Fibroblast of mammary gland (primary cell): Measurements from ENCODE around the gene AGAP5.
A peak's percentile ranks its signal among the peaks of the same experiment; 100 is the strongest.
"Not testable (repeated sequence)": the region's sequence is repeated elsewhere in the genome, so short reads cannot be mapped to it uniquely, and the experiment has no call there.

ENCODE experiments used
- DNase-seq: peaks from one replicate; pipeline ENCODE4 v3.0.0-alpha.2; 2010; ENCODE audit warnings: low read depth
- H3K4me3 ChIP-seq: 2 replicates; pipeline ENCODE4 v1.5.1; 2011; ENCODE audit warnings: low read depth, mild to moderate bottlenecking, low read length, moderate library complexity; ENCODE audit not compliant: control insufficient read depth
- TF ChIP-seq, protein P1 (sequence below): conservative IDR thresholded peaks from 2 replicates; pipeline ENCODE4 v1.5.1; 2011; ENCODE audit warnings: low read depth, low read length, inconsistent platforms; ENCODE audit not compliant: control insufficient read depth, insufficient read depth

Gene AGAP5

DNA sequence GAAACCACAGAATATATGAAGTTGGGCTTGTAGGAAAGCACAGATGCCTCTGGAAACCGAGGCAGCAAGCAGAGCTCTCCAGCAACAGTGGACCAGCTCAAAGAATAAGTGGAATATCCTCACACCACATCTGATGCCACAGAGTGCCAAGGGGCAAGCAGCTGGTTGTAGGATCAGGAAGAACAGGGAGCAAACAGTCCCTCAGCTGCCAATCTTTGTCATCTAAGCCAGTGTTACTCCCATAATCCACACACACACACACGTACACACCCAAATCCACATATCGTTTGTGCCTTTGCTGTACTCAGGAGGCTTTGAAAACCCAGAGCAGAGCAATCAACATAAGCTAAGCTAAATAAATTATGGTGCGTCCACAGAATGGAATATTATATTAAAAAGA is 25.6 kb upstream of the AGAP5 start:
- DNase-seq = no peak
- H3K4me3 ChIP-seq = no peak overlapping the region
- TF ChIP-seq, protein P1, sequence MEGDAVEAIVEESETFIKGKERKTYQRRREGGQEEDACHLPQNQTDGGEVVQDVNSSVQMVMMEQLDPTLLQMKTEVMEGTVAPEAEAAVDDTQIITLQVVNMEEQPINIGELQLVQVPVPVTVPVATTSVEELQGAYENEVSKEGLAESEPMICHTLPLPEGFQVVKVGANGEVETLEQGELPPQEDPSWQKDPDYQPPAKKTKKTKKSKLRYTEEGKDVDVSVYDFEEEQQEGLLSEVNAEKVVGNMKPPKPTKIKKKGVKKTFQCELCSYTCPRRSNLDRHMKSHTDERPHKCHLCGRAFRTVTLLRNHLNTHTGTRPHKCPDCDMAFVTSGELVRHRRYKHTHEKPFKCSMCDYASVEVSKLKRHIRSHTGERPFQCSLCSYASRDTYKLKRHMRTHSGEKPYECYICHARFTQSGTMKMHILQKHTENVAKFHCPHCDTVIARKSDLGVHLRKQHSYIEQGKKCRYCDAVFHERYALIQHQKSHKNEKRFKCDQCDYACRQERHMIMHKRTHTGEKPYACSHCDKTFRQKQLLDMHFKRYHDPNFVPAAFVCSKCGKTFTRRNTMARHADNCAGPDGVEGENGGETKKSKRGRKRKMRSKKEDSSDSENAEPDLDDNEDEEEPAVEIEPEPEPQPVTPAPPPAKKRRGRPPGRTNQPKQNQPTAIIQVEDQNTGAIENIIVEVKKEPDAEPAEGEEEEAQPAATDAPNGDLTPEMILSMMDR = no peak

DNA sequence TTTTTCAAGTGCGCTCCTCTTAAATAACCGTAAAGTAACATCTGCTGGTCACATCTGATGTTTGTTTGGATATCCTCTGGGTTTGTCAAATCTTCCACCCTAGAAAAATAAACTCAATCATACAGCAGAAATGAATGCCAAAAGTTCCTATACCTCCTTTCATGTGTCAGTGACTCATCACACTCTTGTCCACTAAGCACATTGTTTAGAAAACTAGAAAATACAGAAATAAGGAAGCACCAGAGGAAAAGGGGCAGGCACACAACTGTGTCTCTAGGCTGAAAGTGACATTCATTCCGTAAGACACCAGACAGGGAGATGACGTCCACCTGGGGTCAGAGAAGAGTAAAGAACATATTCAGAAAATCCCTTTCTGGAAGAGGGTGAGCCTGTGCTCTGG is 22.7 kb upstream of the AGAP5 start:
- DNase-seq = peak; percentile 16
- not testable (repeated sequence) for H3K4me3 ChIP-seq

DNA sequence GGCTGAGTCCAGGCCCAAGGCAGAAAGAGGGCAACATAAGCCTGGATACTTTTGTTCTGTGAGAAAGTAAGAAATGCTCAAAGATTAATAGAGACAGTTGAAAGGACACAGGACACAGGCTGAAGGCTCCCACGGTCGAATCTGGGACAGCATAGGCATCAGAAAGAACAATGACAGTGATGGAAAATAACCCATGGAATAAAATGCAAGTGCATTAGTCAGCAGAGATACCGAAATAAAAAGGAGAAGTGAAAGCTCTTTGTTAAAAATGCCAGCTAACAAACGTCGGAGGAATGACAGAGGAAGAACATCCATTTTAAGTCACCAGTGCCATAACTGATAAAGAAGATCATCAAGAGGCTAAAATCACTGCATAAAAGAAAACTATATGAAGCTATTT is 19.6 kb upstream of the AGAP5 start:
- no peak for DNase-seq
- TF ChIP-seq, protein P1 = no peak
- no peak overlapping the region for H3K4me3 ChIP-seq

DNA sequence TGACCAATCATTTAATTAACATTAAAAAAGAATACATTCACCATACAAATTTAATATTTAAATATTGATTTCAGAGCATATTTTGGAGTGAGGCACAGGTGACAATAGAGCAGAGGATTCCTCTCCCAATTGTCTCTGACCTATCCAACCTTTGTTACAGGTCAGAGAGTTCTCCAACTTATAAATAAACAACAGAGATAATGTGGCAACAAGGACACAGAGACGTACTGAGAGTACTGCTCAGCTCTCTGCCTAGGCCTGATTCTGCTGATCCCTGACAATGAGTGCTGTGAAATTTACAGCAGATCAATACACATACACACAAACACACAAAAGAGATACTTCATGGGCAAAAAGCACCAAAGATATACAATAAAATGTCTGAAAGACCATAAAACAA is 18.3 kb upstream of the AGAP5 start:
- no peak overlapping the region for H3K4me3 ChIP-seq
- DNase-seq = no peak
- TF ChIP-seq, protein P1 = no peak

DNA sequence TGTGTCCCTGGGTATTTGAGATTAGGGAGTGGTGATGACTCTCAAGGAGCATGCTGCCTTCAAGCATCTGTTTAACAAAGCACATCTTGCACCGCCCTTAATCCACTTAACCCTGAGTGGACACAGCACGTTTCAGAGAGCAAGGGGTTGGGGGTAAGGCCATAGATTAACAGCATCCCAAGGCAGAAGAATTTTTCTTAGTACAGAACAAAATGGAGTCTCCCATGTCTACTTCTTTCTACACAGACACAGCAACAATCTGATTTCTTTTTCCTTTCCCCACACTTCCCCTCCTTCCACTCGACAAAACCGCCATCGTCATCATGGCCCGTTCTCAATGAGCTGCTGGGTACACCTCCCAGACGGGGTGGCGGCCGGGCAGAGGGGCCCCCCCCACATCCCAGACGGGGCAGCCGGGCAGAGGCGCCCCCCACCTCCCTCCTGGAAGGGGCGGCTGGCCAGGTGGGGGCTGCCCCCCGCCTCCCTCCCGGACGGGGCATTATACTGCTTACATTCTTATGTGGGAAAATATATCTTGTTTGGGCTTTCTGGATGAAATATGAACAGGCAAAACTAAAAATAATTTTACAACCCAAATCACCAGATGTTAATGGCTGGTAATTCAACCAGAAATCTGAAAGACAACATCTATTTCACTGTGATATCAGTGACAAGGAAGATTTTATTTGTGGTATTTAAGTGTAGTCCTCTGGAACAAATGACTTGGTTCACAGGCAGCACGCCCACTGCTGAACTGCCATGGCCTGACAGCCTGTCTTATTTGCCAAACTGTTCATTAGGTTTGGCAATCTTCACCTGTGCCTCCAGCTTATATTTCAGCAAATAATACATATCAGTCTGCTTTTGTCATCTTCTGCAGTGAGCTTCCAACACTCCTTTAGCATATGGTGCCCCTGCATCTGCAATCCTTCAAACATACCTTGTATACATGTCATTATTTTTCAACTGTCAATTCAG is 17.6 kb upstream of the AGAP5 start:
- not testable (repeated sequence) for H3K4me3 ChIP-seq, DNase-seq

DNA sequence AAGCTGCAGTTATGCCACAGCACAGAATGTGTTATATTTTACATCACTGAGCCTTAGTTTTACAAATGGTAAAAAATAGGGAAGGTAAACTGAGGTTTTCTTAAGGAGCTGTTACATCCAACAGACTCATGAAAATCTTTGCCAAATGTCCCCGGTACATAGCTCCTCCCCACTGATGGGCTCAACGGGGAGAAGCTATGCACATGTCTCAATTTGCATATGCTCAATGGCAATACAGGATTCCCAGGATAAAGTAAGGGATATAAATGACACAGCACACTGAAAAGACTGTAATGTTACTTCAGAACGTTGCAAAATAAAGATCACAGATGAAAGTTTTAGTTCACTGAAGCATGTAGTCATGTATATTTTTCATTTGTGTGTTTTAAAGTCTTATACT is 16.6 kb upstream of the AGAP5 start:
- not testable (repeated sequence) for DNase-seq

DNA sequence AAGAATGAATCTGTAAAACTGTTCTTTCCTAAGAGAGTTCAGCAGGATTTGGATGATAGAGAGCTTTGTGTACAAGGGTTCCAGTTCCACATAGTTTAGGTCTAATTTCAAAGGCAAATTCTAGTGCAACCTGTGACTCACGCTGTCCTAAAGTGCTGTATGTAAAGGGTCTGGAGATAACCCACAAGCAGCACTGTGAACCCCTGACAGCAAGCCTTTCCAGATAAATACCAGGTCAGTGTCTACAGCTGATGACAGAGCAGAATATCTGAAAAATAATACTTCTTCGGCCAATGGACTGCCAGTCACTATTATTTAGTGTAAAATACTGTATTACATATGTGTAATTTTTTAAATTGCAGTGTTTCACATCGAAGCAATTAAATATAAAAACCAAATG is 16.0 kb upstream of the AGAP5 start:
- peak; percentile 15 for DNase-seq
- not testable (repeated sequence) for H3K4me3 ChIP-seq

More for the DNA sequence above, 16.6 kb upstream of the AGAP5 start:
- not testable (repeated sequence) for H3K4me3 ChIP-seq

DNA sequence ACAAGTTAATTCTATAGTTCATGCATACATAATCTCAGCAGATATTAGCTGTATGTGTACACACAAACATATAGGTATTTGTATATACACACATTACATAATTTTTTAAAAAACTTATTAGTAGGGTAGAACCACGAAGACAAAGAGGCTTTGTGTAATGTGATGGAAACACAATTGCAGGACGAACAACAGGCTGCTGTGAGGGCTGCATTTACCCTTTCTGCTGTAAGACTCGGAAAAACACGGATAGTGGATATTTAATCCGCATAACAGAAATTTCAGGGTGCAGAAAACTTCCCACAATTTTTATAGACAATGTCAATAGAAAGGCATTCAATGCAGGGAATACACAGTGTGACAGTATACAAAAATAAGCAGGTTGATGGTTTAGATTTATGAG is 13.8 kb upstream of the AGAP5 start:
- not testable (repeated sequence) for DNase-seq, H3K4me3 ChIP-seq

DNA sequence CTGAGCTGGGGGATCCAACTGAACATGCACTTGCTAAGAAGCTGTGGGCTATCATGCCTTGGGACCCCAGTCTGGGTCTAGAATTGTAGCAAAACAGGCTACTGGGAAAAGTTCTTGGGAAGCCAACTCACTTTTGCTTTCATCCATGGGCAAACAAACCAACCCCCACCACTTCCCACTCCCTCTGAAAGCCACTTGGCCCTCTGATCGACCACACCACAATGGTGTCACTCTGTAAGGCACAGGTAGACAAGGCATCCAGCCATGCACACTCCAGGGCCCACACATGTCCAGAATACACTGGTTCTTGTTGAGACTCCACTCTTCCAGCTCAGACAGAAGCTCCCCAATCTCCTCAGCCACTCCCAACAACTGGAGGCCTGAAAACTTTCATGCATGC is 10.2 kb upstream of the AGAP5 start:
- DNase-seq, H3K4me3 ChIP-seq: not testable (repeated sequence)

DNA sequence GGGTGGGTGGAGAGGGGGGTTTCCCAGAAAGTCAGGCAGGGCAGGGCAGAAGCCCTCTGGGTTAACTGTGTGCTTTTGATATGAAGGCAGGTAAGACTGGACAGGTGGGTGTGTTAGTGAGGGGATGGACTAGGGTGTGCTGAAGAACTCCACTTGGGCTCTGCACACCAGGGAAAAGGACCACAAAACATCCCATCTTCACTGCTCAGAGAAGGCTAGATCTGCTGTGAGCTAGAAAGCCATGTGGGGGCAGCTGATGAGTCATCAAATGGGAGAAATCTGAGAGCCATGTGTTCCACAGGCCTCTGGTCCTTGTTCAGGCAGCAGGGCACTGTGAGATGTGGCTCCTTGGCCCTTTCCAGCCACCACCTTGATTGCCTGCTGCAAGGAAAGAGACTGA is 9.7 kb upstream of the AGAP5 start:
- DNase-seq, H3K4me3 ChIP-seq: not testable (repeated sequence)

DNA sequence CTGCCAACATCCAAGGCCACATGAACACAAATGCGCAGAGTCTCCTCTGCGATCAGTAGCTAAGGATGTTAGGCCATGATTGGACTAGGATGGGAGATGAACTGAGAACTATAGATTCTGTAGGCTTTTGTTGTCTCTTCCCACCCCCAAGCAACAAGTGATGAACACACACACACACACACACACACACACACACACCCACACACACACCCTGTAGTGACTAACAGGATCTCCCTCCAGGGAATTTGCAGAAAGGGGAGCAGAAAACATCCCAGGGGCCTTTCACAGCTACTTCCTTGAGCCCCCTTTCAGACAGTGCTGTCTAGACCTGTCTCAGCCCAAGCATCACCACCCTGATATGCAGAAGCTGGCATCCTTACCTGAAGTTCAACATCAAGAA is 8.6 kb upstream of the AGAP5 start:
- peak; percentile 12 for DNase-seq
- not testable (repeated sequence) for H3K4me3 ChIP-seq

DNA sequence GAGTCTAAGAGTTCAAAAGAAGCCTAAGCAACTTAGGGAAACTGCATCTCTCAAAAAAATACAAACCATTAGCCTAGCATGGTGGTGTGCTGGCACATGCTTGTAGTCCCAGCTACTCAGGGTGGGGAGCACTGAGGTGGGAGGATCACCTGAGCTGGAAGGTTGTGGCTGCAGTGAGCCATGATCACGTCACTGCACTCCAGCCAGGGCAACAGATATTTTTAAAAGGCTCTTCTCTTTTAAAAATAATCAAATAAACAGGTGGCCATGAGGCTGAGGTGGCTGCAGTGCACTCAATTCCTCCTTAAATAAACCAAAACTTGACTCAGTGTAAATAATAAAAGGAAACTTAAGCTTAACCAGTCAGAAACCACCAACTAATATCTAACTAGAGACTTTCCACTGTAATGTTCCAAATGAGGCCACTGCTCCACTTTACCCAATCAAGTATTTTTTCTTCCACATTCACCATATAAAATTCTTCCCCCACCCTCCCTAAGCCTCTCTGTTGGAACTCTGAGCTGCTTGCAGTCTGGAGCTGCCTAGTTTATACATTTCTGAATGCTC is 7.7 kb upstream of the AGAP5 start:
- DNase-seq, H3K4me3 ChIP-seq: not testable (repeated sequence)

DNA sequence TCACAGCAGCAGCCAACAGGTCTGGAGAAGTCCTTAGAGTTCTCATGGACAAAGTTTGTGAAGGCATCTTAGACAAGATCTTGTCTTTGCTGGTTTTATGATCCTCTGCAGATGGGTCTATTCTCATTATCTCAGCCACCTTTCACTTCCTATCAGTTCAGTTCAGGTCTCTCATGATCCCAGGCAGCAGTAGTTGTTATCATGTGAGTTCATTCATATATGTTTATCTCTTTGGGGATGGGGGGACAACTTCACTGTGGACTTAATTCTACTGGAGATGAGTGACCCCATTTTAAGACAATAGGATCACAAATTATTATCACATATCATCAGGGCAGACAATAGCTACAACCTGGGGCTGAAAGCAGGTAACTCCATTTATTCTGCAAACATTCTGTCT is 6.0 kb upstream of the AGAP5 start:
- not testable (repeated sequence) for DNase-seq, H3K4me3 ChIP-seq

DNA sequence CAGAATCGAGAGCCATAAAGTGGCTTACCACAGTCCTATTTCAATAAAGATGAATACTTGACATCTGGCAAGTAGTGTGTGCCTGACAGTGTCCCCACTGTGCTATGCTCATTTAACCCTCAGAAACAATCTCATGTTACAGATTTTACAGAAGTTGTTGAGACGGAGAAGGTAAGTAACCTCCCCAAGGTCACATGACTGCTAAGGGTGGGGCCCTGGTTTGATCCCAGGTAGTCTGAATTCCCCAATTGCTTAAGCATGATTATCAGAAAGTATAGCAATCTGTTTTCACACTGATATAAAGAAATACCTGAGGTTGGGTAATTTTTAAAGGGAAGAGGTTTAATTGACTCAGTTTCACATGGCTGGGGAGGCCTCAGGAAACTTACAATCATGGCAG is 910 bp upstream of the AGAP5 start:
- DNase-seq, H3K4me3 ChIP-seq: not testable (repeated sequence)

DNA sequence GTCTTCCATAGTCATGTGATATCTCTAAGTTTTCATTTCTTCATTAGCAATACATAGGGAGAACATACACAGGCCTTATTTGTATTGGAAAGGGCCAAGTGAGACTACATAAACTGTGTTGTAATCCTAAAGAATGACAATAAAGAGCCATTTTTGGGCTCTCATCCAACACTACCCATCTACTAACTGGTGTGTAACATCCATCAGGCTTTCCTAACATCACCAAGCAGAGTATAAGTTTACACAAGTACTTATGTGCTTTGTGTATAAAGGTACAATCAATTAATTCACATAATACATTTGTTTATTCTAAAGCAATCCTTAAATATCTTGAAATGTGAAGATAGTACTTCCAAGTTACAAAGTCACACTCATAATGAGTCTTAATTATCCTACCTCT is 2.6 kb downstream of the AGAP5 start:
- peak; percentile 7 for DNase-seq

More for the DNA sequence above, 2.6 kb downstream of the AGAP5 start:
- H3K4me3 ChIP-seq = not testable (repeated sequence)
